Caki2 (cell line): ENCODE measurements around the gene CLIP2. TPM values are rescaled to one million over a fixed set of nuclear protein-coding genes. Genes with fewer than 3 reads are reported as not detected.
"Not testable (repeated sequence)": the region's sequence is repeated elsewhere in the genome, so short reads cannot be mapped to it uniquely, and the experiment has no call there.

Experiments
- DNase-seq: peaks from one replicate; pipeline ENCODE4 v3.0.0-alpha.2; 2015; ENCODE audit warnings: low read depth
- in situ Hi-C: cut with HindIII; loops from 2 replicates; pipeline ENCODE4 v1.10.0; 2016; ENCODE audit warnings: low sequenced_read_pairs, low pct_unique_long_range_greater_than_20kb, mixed read lengths
- total RNA-seq: library from RNA; depleted of rRNA; stranded (reverse); fragments of >200 nt; shearing (Covaris generic); gene quantifications from 2 replicates; pipeline ENCODE4 v1.2.3, GENCODE V29; 2014; ENCODE audit warnings: low replicate concordance

Gene CLIP2
- total RNA-seq, 1 experiment from 2014 or later: 20.5 TPM

DNA sequence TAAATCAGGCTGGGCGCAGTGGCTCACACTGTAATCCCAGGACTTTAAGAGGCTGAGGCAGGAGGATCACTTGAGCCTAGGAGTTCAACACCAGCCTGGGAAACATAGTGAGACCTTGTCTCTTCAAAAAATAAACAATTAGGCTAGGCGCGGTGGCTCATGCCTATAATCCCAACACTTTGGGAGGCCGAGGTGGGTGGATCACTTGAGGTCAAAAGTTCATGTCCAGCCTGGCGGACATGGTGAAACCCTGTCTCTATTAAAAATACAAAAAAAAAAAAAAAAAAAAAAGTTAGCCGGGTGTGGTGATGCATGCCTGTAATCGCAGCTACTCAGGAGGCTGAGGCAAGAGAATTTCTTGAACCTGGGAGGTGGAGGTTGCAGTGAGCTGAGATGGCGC lies 95.6 kb downstream of the CLIP2 start:
- in situ Hi-C loops: not testable (repeated sequence)
- DNase-seq: peak; percentile 67

DNA sequence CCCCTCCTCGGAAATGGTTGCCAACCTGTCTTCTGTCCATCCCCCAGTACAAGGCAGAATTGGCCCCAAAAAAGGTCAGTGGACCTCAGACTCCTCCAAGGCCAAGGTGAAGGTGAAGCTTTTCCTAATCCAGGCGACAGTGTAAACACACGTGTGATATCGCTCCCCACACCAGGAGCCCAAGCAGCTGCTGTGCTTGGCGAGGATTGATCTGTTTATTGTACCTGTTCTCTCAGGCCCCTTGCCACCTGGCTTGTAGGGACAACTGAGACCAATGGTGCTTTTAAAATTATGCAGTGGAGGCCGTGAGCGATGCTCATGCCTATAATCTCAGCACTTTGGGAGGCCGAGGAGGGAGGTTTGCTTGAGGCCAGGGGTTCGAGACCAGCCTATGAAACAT lies 98.4 kb downstream of the CLIP2 start:
- in situ Hi-C loops: no loop called here

DNA sequence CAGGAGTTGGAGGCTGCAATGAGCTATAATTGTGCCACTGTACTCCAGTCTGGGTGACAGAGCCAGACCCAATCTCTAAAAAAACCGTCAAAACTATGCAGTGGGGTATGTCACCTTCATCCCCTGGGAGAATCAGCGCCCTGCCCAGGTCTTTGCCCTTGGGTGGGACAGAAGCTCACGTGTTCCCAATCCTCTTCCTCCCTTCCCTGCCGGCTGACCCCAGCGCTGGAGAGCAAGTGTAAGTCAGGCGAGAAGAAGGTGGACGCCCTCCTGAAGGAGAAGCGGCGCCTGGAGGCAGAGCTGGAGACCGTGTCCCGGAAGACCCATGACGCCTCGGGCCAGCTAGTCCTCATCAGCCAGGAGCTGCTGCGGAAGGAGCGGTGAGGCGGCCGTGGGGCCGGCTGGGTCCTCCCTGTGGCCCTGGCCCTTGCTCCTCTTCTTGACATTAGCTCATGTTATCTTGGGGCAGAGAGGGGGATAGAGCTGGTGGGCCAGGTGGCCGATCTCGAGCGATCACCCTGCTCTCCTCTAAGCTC lies 99.7 kb downstream of the CLIP2 start:
- in situ Hi-C loops: no loop called here
- no peak for DNase-seq

More for the DNA sequence above, 98.4 kb downstream of the CLIP2 start:
- DNase-seq: no peak

DNA sequence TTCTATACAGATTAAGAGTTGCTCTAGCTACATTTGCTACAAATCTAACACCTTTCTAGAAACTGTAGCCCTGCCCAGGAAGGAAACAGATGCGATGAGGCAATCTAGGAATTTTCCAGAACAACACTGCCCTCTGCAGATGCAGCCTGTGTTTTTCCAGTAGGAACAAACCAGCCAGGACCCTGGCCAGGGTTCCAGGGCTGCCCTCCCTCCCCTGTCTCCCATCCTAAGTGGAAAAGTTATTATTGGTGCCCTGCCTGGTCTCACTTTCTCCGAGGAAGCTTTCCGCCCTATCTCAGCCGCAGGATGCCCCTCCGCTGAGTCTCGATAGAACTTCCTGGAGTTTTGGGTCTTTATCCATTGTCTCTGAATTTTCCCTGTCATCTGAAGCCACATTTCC lies 104.5 kb downstream of the CLIP2 start:
- DNase-seq: peak; percentile 44
- in situ Hi-C loops: not testable (repeated sequence)

DNA sequence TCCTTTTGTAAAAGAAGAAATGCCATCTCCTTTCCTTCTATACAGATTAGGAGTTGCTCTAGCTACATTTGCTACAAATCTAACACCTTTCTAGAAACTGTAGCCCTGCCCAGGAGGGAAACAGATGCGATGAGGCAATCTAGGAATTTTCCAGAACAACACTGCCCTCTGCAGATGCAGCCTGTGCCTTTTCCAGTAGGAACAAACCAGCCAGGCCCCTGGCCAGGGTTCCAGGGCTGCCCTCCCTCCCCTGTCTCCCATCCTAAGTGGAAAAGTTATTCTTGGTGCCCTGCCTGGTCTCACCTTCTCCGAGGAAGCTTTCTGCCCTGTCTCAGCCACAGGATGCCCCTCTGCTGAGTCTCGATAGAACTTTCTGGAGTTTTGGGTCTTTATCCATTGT lies 105.4 kb downstream of the CLIP2 start:
- in situ Hi-C loops, DNase-seq: not testable (repeated sequence)

DNA sequence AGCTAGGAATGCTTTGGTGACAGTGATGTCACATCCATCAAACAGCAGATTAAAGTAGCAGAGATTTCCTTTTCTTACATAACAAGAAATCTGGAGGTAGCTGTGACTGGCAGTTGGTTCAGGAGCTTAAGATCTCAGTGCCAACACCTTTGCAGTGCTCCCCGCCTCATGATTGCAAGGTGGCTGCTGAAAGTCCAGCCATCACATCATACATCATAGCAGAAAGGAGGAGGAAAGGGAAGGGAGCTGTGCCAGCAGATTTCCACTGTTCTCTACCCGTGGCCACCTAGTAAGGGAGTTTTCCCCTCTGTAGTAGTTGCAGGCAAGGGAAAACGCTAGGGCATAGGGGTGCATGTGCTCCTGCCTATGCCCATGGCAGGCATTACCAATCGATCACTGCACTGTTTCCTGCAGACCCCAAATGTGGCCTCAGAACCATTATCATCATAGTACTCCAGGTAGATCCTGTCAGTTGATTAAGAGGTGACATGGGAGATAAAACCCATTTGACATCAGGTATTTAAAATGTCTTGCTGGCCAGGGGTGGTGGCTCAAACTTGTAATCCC lies 106.6 kb downstream of the CLIP2 start:
- DNase-seq: no peak
- in situ Hi-C loops: no loop called here

DNA sequence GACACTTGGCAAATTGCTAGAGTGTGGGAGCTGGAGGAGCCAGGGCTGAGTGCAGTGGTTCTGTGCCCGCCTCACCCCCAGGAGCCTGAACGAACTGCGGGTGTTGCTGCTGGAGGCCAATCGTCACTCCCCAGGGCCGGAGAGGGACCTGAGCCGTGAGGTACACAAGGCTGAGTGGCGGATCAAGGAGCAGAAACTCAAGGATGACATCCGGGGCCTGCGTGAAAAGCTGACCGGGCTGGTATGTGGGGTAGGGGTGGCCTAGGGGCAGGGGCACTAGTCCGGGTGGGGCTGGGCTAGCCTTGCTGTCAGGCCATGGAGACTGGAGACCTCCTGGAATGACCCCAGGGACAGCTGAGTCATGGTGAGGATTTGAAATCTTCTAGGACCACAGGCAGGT lies 107.8 kb downstream of the CLIP2 start:
- in situ Hi-C loops: no loop called here
- no peak for DNase-seq

DNA sequence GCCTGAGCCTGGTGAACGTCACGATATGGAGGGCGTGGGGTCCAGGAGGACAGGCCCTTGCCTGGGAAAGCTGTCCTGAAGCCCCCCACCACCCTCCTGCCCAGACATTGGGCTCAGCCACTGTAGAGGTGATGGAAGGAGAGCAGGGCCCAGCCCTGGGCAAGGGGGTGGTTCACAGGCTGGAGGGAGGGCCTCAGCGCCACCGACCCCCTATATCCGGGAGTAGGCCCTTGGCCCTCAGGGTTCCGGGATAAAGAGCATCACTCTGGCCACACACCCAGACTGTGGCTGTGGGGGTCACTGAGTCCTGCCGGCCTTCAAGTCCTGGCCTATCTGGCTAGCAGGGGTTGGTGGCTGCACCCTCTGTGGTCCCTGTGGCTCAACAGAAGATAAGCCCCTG lies 109.2 kb downstream of the CLIP2 start:
- DNase-seq: no peak
- in situ Hi-C loops: no loop called here

DNA sequence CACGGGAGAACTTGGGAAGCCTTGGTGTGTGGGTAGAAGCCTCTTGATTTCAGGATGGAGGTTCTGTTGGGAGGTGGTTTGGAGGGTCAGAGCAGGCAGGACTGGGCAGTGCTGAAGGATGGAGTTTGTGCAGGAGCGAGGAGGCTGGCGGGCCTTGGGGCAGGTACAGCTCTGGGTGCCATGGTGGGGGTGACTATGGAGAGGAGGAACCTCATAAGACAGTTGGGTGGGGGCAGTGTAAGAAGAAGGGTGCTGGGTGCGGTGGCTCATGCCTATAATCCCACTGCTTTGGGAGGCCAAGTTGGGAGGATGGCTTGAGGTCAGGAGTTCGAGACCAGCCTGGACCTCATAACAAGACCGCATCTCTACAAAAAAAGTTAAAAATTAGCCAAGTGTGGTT lies 109.8 kb downstream of the CLIP2 start:
- no peak for DNase-seq
- in situ Hi-C loops: no loop called here

DNA sequence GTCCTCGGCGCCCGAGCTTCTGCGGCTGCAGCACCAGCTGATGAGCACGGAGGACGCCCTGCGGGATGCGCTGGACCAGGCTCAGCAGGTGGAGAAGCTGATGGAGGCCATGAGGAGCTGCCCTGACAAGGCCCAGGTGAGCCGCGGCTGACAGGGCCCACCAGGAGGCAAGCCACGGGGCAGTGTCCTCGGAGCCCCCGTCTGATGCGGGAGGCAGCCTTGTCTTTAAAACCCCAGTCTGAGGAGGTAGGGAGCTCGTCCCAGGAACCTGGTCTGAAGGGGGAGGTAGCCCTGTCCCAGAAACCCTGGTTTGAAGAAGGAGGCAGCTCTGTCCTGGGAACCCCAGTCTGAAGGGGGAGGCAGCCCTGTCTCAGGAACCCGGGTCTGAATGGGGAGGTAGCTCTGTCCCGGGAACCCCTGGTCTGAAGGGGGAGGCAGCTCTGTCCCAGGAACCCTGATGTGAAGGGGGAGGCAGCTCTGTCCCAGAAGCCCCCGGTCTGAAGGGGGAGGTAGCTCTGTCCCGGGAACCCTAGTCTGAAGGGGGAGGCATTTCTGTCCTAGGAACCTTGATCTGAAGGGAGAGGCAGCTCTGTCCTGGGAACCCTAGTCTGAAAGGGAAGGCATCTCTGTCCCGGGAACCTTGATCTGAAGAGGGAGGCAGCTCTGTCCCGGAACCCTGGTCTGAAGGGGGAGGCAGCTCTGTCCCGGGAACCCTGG lies 111.4 kb downstream of the CLIP2 start:
- in situ Hi-C loops: no loop called here
- no peak for DNase-seq

DNA sequence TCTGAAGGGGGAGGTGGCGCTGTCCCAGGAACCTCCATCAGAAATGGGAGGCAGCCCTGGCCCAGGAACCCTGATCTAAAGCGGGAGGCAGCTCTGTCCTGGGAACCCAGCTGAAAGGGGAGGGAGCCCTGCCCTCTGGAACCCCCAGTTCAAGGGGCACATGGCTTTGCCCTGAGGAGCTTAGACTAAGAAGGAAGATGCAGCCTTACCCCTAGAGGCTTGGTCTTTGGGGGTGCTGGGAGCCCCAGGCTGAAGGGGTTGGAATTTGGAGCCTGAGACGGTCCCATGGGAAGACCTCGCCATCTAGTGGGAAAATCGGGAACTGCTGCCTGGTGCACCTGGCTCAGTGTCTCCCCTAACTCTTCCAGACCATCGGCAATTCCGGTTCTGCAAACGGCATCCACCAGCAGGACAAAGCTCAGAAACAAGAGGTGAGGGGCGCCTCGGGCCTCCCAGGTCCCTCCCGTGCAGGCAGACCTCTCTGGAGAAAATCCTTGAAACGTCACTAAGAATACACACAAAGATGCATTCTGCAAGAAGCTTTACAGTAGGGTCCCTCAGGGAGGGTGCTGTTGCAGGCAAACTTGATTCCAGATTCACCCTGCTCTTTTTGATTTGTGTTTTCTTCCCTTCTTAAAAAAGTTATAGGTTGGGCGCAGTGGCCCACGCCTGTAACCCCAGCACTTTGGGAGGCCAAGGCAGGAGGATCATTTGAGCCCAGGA lies 112.1 kb downstream of the CLIP2 start:
- in situ Hi-C loops: no loop called here
- DNase-seq: peak; percentile 48

DNA sequence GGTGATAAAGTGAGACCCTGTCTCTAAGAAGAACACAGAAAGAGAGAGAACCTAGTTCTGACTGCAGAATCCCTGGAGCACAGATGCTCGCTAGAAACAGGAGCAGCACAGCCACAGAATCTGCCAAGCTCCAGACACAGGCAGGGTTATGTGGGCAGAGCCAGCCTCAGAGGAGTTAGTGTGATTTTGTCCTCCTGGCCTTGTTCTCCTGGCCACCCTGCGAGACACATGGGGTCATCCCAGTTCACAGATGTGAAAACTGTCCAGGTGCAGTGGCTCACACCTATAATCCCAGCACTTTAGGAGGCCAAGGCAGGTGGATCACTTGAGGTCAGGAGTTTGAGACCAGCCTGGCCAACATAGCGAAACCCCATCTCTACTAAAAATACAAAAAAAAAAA lies 113.5 kb downstream of the CLIP2 start:
- DNase-seq, in situ Hi-C loops: not testable (repeated sequence)

DNA sequence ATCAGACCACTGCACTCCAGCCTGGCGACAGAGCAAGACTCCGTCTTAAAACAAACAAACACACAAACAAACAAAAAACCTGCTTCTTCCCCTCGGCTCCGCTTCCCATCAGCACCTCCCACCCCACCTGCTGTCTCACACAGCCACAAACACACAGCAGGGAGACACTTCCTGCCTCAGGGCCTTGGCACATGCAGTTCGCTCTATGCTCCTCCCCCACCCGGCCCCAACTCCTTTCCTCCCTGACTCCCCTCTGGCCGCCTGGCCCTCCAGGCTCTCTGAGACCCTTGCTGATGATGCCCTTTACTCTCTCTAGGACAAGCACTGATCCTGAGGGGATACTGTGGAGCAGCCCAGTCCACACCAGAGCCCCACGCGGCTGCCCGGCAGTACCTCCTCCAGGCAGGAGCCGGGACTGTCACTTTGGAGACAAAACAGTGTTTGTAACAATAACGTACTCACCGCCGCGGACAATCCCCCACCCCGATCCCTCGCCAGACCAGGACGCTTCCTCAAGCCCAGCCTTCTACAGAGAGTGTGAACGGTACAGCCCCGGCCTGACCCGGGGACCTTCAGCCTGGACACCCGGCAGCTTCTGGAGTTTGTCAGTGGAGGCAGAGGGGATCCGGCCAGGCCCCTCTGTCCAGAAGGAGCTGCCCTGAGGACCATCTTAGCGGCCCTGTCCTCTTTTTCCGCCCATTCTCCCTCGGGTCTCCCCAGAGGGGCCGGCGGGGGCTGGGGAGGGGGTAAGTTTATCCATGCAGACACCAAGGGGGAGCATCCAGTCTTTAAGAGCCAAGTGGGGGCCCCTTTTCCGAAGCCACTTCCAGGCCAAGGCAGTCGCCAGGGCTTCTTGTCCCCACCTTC lies 114.5 kb downstream of the CLIP2 start:
- DNase-seq: no peak
- in situ Hi-C loops: no loop called here

DNA sequence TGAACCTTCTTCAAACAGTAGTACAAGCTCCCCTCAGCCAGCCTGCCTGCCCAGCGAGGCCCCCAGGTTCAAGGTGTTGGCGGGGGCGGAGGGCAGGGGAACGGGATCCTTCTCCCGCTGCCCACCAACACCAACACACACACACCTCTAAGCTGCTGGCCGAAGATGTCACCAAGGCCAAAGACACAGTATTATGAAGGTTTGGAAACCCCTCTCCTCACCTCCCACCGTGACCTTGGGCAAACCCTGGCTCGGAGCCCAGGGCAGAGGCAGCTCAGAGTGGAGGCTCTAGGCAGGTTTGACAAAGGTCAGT lies 115.1 kb downstream of the CLIP2 start:
- DNase-seq: no peak
- in situ Hi-C loops: no loop called here

DNA sequence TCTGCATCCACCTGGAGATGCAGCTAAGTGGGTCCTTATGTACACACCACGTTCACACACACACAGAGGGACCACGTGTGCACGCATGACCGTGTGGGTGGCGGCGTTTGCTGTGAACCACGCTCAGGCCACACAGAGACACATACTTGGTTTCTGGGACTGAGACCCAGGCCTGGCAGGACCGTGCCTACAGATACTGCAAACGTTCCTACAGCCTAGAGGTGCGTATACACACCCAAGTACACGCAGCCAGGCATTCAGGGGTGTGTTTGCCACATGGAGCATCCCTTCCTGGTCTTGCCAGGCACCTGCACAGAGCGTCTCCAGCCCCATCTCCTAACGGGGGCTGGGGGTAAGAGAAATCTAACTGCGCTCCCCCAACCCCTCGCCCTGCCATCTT lies 115.5 kb downstream of the CLIP2 start:
- in situ Hi-C loops: no loop called here
- no peak for DNase-seq

DNA sequence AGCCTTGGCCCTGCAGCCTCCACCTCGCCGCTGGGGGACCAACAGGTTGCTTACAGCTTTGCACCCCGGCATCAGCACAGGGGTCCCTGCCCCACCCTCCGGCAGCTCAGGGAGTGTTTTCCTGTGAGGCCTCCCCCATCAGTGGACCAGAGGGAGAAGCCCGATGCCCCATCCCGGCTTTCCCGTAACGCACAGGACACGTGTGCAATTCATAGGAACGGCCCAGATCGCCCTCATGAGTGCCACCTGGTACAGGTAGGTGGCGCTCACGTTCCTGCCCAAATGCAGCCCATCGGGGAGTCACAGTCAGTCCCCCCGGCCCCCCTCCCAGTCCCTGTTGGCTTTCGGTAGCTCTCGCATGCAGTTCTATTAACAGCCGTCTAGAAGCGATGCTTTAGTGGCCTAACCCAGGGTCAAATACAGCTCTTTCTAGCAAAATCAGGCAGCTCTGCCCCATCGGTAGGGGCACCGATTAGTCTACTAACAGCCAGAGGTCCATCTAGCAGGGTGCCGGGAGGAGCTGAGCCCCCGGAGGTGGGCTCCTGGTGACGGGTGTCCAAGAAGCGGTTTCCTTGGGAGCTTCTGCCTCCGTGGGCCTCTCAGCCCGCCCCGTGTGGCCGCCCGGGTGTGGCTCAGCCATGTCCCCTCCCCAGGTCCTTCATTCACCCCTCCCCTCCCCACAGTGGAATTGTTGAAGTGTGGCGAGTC lies 116.1 kb downstream of the CLIP2 start:
- in situ Hi-C loops: no loop called here
- no peak for DNase-seq

DNA sequence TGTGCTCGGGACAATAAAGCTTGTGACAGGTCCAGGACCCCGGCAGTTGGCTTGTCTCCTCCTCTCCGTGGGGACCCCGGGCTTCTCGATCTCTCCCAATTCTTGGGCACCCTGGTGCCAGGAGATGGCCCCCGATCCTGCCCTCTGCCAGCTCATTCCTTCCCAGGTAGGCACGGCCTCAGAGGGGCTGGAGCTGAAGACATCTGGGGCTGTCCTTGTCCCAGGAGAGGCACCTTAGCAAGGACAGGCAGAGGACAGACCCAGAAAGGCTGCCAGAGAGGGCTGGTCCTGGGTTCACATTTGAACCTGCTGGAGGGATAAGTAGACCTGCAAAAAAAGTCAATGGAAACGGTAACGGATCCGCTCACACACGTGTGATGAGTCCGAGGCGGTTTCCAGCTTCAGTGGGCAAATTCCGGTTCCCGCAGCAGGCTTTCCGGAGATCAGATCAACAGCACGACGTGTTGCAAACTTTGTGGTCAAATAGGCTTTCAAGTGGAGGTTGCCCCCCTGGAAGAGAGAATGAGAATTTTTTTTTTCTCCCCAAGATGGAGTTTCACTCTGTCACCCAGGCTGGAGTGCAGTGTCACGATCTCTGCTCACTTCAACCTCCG lies 116.8 kb downstream of the CLIP2 start:
- in situ Hi-C loops: no loop called here
- DNase-seq: no peak

DNA sequence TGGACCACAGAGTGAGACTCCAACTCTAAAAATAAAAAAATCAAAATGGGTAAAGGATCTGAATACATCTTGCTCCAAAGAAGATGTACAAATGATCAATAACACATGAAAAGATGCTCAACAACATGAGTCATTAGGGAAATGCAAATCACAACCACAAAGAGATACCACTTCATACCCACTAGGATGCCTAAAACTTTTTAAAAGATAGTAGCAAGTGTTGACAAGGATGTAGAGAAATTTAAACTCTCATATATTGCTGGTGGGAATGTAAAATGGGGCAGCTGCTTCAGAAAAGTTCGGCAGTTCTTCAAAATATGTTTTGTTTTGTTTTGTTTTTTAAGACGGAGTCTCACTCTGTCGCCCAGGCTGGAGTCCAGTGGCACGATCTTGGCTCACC lies 118.8 kb downstream of the CLIP2 start:
- in situ Hi-C loops: no loop called here

More for the DNA sequence above, 118.8 kb downstream of the CLIP2 start:
- DNase-seq: no peak
